ENCODE measurements around the gene CDC20.

GRCh38 chr1:43387976-43388599, 29.3 kb downstream of the CDC20 start:
- TF ChIP-seq CTCF (IDR thresholded peaks at IDR 0.05 in 2 of 3, conservative IDR thresholded peaks at IDR 0.05 in 1 of 3; ENCODE audit: borderline replicate concordance in 1 of 3, insufficient read depth in 1 of 3, low read depth in 2 of 3, low read length in 2 of 3) (no peak), SIN3A (IDR thresholded peaks at IDR 0.05; ENCODE audit: low read depth) (no peak), JUND (IDR thresholded peaks at IDR 0.05) (no peak), POLR2A (IDR thresholded peaks at IDR 0.05; ENCODE audit: borderline replicate concordance, extremely low read depth, insufficient read depth, insufficient read length) (no peak), EZH2phosphoT487 (IDR thresholded peaks at IDR 0.05; ENCODE audit: borderline replicate concordance) (no peak), ZFX (IDR thresholded peaks at IDR 0.05) (no peak), RAD21 (IDR thresholded peaks at IDR 0.05; ENCODE audit: low read depth) (no peak), POLR2AphosphoS5 (IDR thresholded peaks at IDR 0.05; ENCODE audit: low read depth, low read length) (no peak), EGR1 (IDR thresholded peaks at IDR 0.05; ENCODE audit: low read depth) (no peak), CEBPB (IDR thresholded peaks at IDR 0.05; ENCODE audit: low read depth) (no peak), FOSL1 (IDR thresholded peaks at IDR 0.05; ENCODE audit: low read depth) (no peak), ZBTB33 (IDR thresholded peaks at IDR 0.05; ENCODE audit: extremely low read depth, insufficient replicate concordance, low read length) (no peak), ZNF274 (IDR thresholded peaks at IDR 0.05; ENCODE audit: low read depth, low read length) (no peak)

All from HCT116 (cell line).